CD14-positive monocyte (primary cell): ENCODE measurements around the gene OR8G5. TPM values are rescaled to one million over a fixed set of nuclear protein-coding genes. Genes with fewer than 3 reads are reported as not detected.

ENCODE experiments used
- DNase-seq, 3 donors: peaks; one replicate each; pipeline ENCODE4 v3.0.0-alpha.2; 2011 to 2022
- H2AFZ ChIP-seq: 2 replicates; pipeline ENCODE4 v1.6.0; 2012; ENCODE audit warnings: mild to moderate bottlenecking, low read depth, low read length, inconsistent platforms; ENCODE audit not compliant: insufficient read depth, poor library complexity, severe bottlenecking
- H3K27ac ChIP-seq, 2 donors: 1 replicate in 1 of 2; 2 replicates in 1 of 2; pipeline ENCODE4 v1.5.1; 2012 to 2013; ENCODE audit warnings: low read length in 2 of 2, control low read depth in 1 of 2, inconsistent platforms in 1 of 2, low read depth in 1 of 2, mild to moderate bottlenecking in 1 of 2
- H3K27me3 ChIP-seq, 2 donors: one replicate each; pipeline versions ENCODE4 v1.6.0 to v1.6.1; 2011 to 2013; ENCODE audit warnings: low read length in 2 of 2; ENCODE audit not compliant: control insufficient read depth in 2 of 2, insufficient read depth in 2 of 2
- H3K36me3 ChIP-seq, 2 donors: replicated peaks in 1 of 2; 1 replicate in 1 of 2; 2 replicates in 1 of 2; pipeline versions ENCODE4 v1.5.1 to v1.6.1; 2012 to 2013; ENCODE audit warnings: low read length in 2 of 2, control low read depth in 1 of 2, inconsistent platforms in 1 of 2, mild to moderate bottlenecking in 1 of 2; ENCODE audit not compliant: insufficient read depth in 2 of 2, control insufficient read depth in 1 of 2
- H3K4me1 ChIP-seq, 2 donors: 1 replicate in 1 of 2; 2 replicates in 1 of 2; pipeline versions ENCODE4 v1.5.1 to v1.6.1; 2012 to 2013; ENCODE audit warnings: low read length in 2 of 2, control low read depth in 1 of 2, inconsistent platforms in 1 of 2, mild to moderate bottlenecking in 1 of 2, moderate library complexity in 1 of 2; ENCODE audit not compliant: insufficient read depth in 2 of 2, control insufficient read depth in 1 of 2
- H3K4me2 ChIP-seq: replicated peaks from 2 replicates; pipeline ENCODE3; 2012; ENCODE audit warnings: low read length, moderate library complexity, mild to moderate bottlenecking; ENCODE audit not compliant: poor library complexity, severe bottlenecking; ENCODE audit errors: extremely low read depth
- H3K4me3 ChIP-seq, 3 experiments: fragments of 200-600 bp in 1 of 3; sonication (generic) in 1 of 3; replicated peaks in 1 of 3; 1 replicate in 2 of 3; 2 replicates in 1 of 3; pipeline ENCODE4 v1.5.1; 2011 to 2013; ENCODE audit warnings: low read length in 3 of 3, mild to moderate bottlenecking in 3 of 3, control low read depth in 2 of 3, low read depth in 2 of 3, inconsistent platforms in 1 of 3, moderate library complexity in 1 of 3
- H3K79me2 ChIP-seq: 2 replicates; pipeline ENCODE4 v1.6.0; 2012; ENCODE audit warnings: mild to moderate bottlenecking, control low read depth, inconsistent platforms, low read length, moderate library complexity; ENCODE audit not compliant: insufficient read depth
- H3K9ac ChIP-seq: 2 replicates; pipeline ENCODE4 v1.6.0; 2017; ENCODE audit warnings: low read length, mild to moderate bottlenecking; ENCODE audit not compliant: insufficient read depth, poor library complexity, severe bottlenecking
- H3K9me3 ChIP-seq, 2 donors: replicated peaks in 1 of 2; 1 replicate in 1 of 2; 2 replicates in 1 of 2; pipeline versions ENCODE4 v1.5.1 to v1.6.1; 2012 to 2013; ENCODE audit warnings: low read length in 2 of 2, control low read depth in 1 of 2; ENCODE audit not compliant: control insufficient read depth in 1 of 2, insufficient read depth in 1 of 2
- H4K20me1 ChIP-seq: 2 replicates; pipeline ENCODE4 v1.6.0; 2012; ENCODE audit warnings: mild to moderate bottlenecking, low read length, control low read depth, moderate library complexity; ENCODE audit not compliant: insufficient read depth
- H3K27ac Mint-ChIP-seq, 7 donors: one replicate each; pipeline ENCODE4 v1.8.0; 2020; ENCODE audit warnings: mild to moderate bottlenecking in 7 of 7, mixed read lengths in 7 of 7, moderate library complexity in 6 of 7, inconsistent platforms in 2 of 7
- H3K27me3 Mint-ChIP-seq, 3 donors: one replicate each; pipeline ENCODE4 v1.8.0; 2021 to 2022; ENCODE audit warnings: low read depth in 3 of 3, mild to moderate bottlenecking in 3 of 3, mixed read lengths in 3 of 3, moderate library complexity in 3 of 3, inconsistent platforms in 1 of 3
- H3K36me3 Mint-ChIP-seq, 2 donors: one replicate each; pipeline ENCODE4 v1.8.0; 2020; ENCODE audit warnings: mixed read lengths in 2 of 2, inconsistent platforms in 1 of 2, mild to moderate bottlenecking in 1 of 2
- H3K4me1 Mint-ChIP-seq: one replicate; pipeline ENCODE4 v1.8.0; 2020; ENCODE audit warnings: mild to moderate bottlenecking, mixed read lengths
- H3K4me3 Mint-ChIP-seq, 2 donors: one replicate each; pipeline ENCODE4 v1.8.0; 2020; ENCODE audit warnings: mild to moderate bottlenecking in 2 of 2, mixed read lengths in 2 of 2, moderate library complexity in 1 of 2
- H3K9me3 Mint-ChIP-seq, 7 donors: one replicate each; pipeline ENCODE4 v1.8.0; 2020 to 2022; ENCODE audit warnings: mixed read lengths in 7 of 7, mild to moderate bottlenecking in 6 of 7, moderate library complexity in 6 of 7, inconsistent platforms in 2 of 7
- WGBS: methylation state at CpG from one replicate; pipeline ENCODE4 v1.1.5; 2013; ENCODE audit warnings: missing lambda C conversion rate; ENCODE audit not compliant: insufficient coverage; 5-methylcytosine and 5-hydroxymethylcytosine counted together
- intact Hi-C, 2 donors: fragments of 100-400 bp; cut with micrococcal nuclease; formaldehyde crosslinking; loops; one replicate each; pipeline versions ENCODE4 v1.15.0 to v1.15.1; 2023
- polyA plus RNA-seq, 3 donors: library from polyadenylated mRNA; depleted of rRNA in 1 of 3; unstranded in 2 of 3; stranded (reverse) in 1 of 3; fragments of 300-500 nt in 2 of 3; fragments of >200 nt in 1 of 3; fragmentation: Illumina TruSeq in 2 of 3; gene quantifications; 1 replicate in 2 of 3; 2 replicates in 1 of 3; pipeline ENCODE4 v1.2.3, GENCODE V29; 2012 to 2021
- TF ChIP-seq, protein P1 (sequence below): fragments of 200-600 bp; IDR thresholded peaks from one replicate; pipeline ENCODE4 v1.8.0; 2022; ENCODE audit warnings: antibody characterized with exemption, mild to moderate bottlenecking

OR8G5 gene
- polyA plus RNA-seq, 3 donors, result not detected

DNA sequence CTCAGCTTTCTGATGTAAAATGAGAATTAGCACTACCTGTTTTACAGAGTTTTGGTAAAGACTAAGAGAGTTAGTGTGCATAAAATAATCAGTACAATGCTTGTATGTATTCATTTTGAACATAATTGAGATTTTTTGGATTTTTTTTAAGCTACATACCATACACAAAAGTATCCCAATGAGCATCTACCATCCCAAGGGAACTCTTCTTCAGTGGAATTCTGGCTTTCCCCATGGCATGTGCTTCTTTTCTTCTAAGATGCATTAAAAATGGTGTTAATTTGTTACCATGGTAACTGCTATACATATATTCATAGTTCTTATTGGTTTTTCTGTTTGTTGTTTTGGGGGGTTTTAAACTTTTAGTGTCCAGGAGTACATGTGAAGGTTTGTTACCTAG is 39.8 kb downstream of the OR8G5 start:
- Mint-ChIP-seq H3K9me3 (peaks cover 0 to 3% (median 0%) of the 10 kb centered on the region in 7 donors), H3K4me1 (no peaks in the 10 kb centered on the region), H3K4me3 (no peak overlapping the region), H3K27ac (no peak overlapping the region), H3K36me3 (no peaks in the 10 kb centered on the region), H3K27me3 (peaks cover 0 to 2% (median 0%) of the 10 kb centered on the region in 3 donors)
- TF ChIP-seq, protein P1, sequence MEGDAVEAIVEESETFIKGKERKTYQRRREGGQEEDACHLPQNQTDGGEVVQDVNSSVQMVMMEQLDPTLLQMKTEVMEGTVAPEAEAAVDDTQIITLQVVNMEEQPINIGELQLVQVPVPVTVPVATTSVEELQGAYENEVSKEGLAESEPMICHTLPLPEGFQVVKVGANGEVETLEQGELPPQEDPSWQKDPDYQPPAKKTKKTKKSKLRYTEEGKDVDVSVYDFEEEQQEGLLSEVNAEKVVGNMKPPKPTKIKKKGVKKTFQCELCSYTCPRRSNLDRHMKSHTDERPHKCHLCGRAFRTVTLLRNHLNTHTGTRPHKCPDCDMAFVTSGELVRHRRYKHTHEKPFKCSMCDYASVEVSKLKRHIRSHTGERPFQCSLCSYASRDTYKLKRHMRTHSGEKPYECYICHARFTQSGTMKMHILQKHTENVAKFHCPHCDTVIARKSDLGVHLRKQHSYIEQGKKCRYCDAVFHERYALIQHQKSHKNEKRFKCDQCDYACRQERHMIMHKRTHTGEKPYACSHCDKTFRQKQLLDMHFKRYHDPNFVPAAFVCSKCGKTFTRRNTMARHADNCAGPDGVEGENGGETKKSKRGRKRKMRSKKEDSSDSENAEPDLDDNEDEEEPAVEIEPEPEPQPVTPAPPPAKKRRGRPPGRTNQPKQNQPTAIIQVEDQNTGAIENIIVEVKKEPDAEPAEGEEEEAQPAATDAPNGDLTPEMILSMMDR, result no peak
- Histone ChIP-seq H3K4me1 (no peaks in the 10 kb centered on the region), H3K9ac (no peak overlapping the region), H3K4me2 (no peak overlapping the region), H2AFZ (no peak overlapping the region), H3K27me3 (no peaks in the 10 kb centered on the region), H4K20me1 (no peaks in the 10 kb centered on the region), H3K36me3 (no peaks in the 10 kb centered on the region), H3K79me2 (no peaks in the 10 kb centered on the region), H3K9me3 (no peaks in the 10 kb centered on the region), H3K4me3 (no peak overlapping the region), H3K27ac (no peak overlapping the region)
- DNase-seq, result no peak
- intact Hi-C loops, result no loop called here

DNA sequence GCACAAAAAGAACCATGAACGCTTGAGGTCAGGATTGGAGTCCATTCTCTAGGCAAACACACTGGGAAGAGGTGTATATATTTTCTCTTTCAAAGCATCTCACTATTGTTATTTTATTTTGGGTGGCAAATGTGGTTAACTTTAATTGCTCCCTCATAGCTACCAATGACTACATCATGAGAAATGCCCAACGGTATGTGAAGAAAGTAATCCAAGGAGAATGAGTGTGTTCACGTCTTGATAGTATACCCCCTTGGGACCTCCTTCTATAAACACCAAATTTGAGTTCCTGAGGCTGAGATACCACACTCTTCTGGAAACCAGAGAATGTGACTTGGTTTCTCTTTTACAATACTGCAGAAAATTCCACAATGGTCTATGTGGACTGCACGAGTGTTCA is 41.7 kb downstream of the OR8G5 start:
- no CpG with 5 or more reads among the region's 4 CpGs for WGBS
- Mint-ChIP-seq H3K4me3 (no peak overlapping the region), H3K27ac (no peak overlapping the region), H3K27me3 (peaks cover 0 to 2% (median 0%) of the 10 kb centered on the region in 3 donors), H3K9me3 (no peaks in the 10 kb centered on the region), H3K4me1 (no peaks in the 10 kb centered on the region), H3K36me3 (no peaks in the 10 kb centered on the region)
- intact Hi-C loops, result no loop called here
- H3K4me2 ChIP-seq, result no peak overlapping the region
- no peak overlapping the region for H3K4me3 ChIP-seq
- H3K27me3 ChIP-seq, result no peaks in the 10 kb centered on the region
- H2AFZ ChIP-seq, result no peak overlapping the region
- H3K4me1 ChIP-seq, result peaks cover 0 to 5% of the 10 kb centered on the region in 2 donors
- no peak overlapping the region for H3K9ac ChIP-seq
- H3K9me3 ChIP-seq, result no peaks in the 10 kb centered on the region
- TF ChIP-seq, protein P1, result no peak
- no peak for DNase-seq
- H4K20me1 ChIP-seq, result no peaks in the 10 kb centered on the region
- H3K36me3 ChIP-seq, result no peaks in the 10 kb centered on the region
- no peaks in the 10 kb centered on the region for H3K79me2 ChIP-seq
- no peak overlapping the region for H3K27ac ChIP-seq
